Neural progenitor cell (in vitro differentiated cells): ENCODE results near the gene SEMA4D. TPM values are rescaled to one million over a fixed set of nuclear protein-coding genes. Genes with fewer than 3 reads are reported as not detected.

Experiments used
- DNase-seq: peaks from one replicate; pipeline ENCODE4 v3.0.0-alpha.2; 2016; ENCODE audit warnings: low spot score
- H2AFZ ChIP-seq: fragments of 200-600 bp; sonication (generic); replicated peaks from 2 replicates; pipeline ENCODE4 v1.6.1; 2016; ENCODE audit warnings: antibody characterized with exemption
- H3F3A ChIP-seq: fragments of 200-600 bp; sonication (generic); 2 replicates; pipeline ENCODE4 v1.6.1; 2016; ENCODE audit warnings: antibody characterized with exemption, low read depth
- H3K27ac ChIP-seq: fragments of 200-600 bp; sonication (generic); 2 replicates; pipeline ENCODE4 v1.5.1; 2016; ENCODE audit warnings: mild to moderate bottlenecking
- H3K27me3 ChIP-seq: fragments of 200-600 bp; sonication (generic); 2 replicates; pipeline ENCODE4 v1.6.1; 2016; ENCODE audit warnings: mild to moderate bottlenecking, moderate library complexity
- H3K36me3 ChIP-seq: fragments of 200-600 bp; sonication (generic); 2 replicates; pipeline ENCODE4 v1.5.1; 2016
- H3K4me1 ChIP-seq: fragments of 200-600 bp; sonication (generic); 2 replicates; pipeline ENCODE4 v1.6.1; 2016; ENCODE audit warnings: mixed run types
- H3K4me2 ChIP-seq: fragments of 200-600 bp; sonication (generic); 2 replicates; pipeline ENCODE4 v1.6.1; 2016
- H3K4me3 ChIP-seq: fragments of 200-600 bp; sonication (generic); 2 replicates; pipeline ENCODE4 v1.5.1; 2016
- H3K79me2 ChIP-seq: fragments of 200-600 bp; sonication (generic); 2 replicates; pipeline ENCODE4 v1.6.1; 2016; ENCODE audit warnings: low read depth
- H3K9ac ChIP-seq: fragments of 200-600 bp; sonication (generic); 2 replicates; pipeline ENCODE4 v1.6.1; 2016
- H3K9me3 ChIP-seq: fragments of 200-600 bp; sonication (generic); 2 replicates; pipeline ENCODE4 v1.5.1; 2016; ENCODE audit warnings: low read depth
- H4K20me1 ChIP-seq: fragments of 200-600 bp; sonication (generic); 2 replicates; pipeline ENCODE4 v1.6.1; 2016; ENCODE audit warnings: low read depth
- H3K27ac Mint-ChIP-seq: 3 replicates; pipeline ENCODE4 v1.8.0; 2021; ENCODE audit warnings: mixed read lengths
- H3K27me3 Mint-ChIP-seq: 2 replicates; pipeline ENCODE4 v1.8.0; 2022; ENCODE audit warnings: low read depth, mild to moderate bottlenecking, inconsistent platforms, moderate library complexity, mixed read lengths; ENCODE audit not compliant: insufficient read depth
- H3K36me3 Mint-ChIP-seq: 3 replicates; pipeline ENCODE4 v1.8.0; 2021; ENCODE audit warnings: mixed read lengths
- H3K4me1 Mint-ChIP-seq: 3 replicates; pipeline ENCODE4 v1.8.0; 2021; ENCODE audit warnings: mixed read lengths
- H3K4me3 Mint-ChIP-seq: 3 replicates; pipeline ENCODE4 v1.8.0; 2021; ENCODE audit warnings: mild to moderate bottlenecking, moderate library complexity, mixed read lengths
- H3K9me3 Mint-ChIP-seq: 3 replicates; pipeline ENCODE4 v1.8.0; 2020; ENCODE audit warnings: mixed read lengths
- CTCF ChIP-seq: fragments of 200-600 bp; sonication (generic); IDR thresholded peaks from 2 replicates; pipeline ENCODE4 v1.5.1; 2017; ENCODE audit warnings: antibody characterized with exemption, mild to moderate bottlenecking
- EZH2 ChIP-seq: fragments of 200-600 bp; sonication (generic); IDR thresholded peaks from 2 replicates; pipeline ENCODE4 v1.6.1; 2017; ENCODE audit warnings: antibody characterized with exemption, mild to moderate bottlenecking, moderate library complexity
- EZH2phosphoT487 ChIP-seq: fragments of 200-600 bp; sonication (generic); IDR thresholded peaks from 2 replicates; pipeline ENCODE4 v1.6.1; 2017; ENCODE audit warnings: antibody characterized with exemption
- total RNA-seq: library from RNA; depleted of rRNA; stranded (reverse); fragments of >200 nt; gene quantifications from 2 replicates; pipeline ENCODE4 v1.2.3, GENCODE V29; 2015; ENCODE audit warnings: low replicate concordance

Gene SEMA4D
- total RNA-seq, 1 donor from 2014 or later = 19.1 TPM

GRCh38 chr9:89436963-89437625 is 60.8 kb downstream of the SEMA4D start:
- H3K27me3 Mint-ChIP-seq = peaks cover 7% of the 10 kb centered on the region
- no peaks in the 10 kb centered on the region for H3K36me3 Mint-ChIP-seq
- H3K27ac Mint-ChIP-seq = no peak overlapping the region
- DNase-seq = no peak
- Histone ChIP-seq H3K9ac (no peak overlapping the region), H3K4me3 (no peak overlapping the region), H3K36me3 (no peaks in the 10 kb centered on the region), H3K9me3 (no peaks in the 10 kb centered on the region), H3K79me2 (peaks cover 24% of the 10 kb centered on the region), H3K4me1 (peaks cover 27% of the 10 kb centered on the region), H2AFZ (no peak overlapping the region), H4K20me1 (peaks cover 29% of the 10 kb centered on the region), H3K4me2 (no peak overlapping the region), H3K27ac (no peak overlapping the region), H3K27me3 (no peaks in the 10 kb centered on the region), H3F3A (peaks cover 18% of the 10 kb centered on the region)
- TF ChIP-seq EZH2phosphoT487 (no peak), EZH2 (no peak), CTCF (no peak)
- H3K9me3 Mint-ChIP-seq = no peaks in the 10 kb centered on the region
- no peak overlapping the region for H3K4me3 Mint-ChIP-seq
- peaks cover 24% of the 10 kb centered on the region for H3K4me1 Mint-ChIP-seq

GRCh38 chr9:89436326-89436725 is 61.6 kb downstream of the SEMA4D start:
- no peak for TF ChIP-seq CTCF
- no peak for TF ChIP-seq EZH2phosphoT487
- TF ChIP-seq EZH2 = no peak
- Mint-ChIP-seq H3K9me3 (no peaks in the 10 kb centered on the region), H3K27ac (no peak overlapping the region), H3K4me1 (peaks cover 21% of the 10 kb centered on the region), H3K36me3 (no peaks in the 10 kb centered on the region), H3K27me3 (peaks cover 7% of the 10 kb centered on the region), H3K4me3 (no peak overlapping the region)
- Histone ChIP-seq H3K4me1 (peaks cover 27% of the 10 kb centered on the region), H3K36me3 (no peaks in the 10 kb centered on the region), H3K79me2 (peaks cover 27% of the 10 kb centered on the region), H3K27ac (no peak overlapping the region), H3K4me2 (peak overlapping the region; percentile 65), H3F3A (peaks cover 18% of the 10 kb centered on the region), H4K20me1 (peaks cover 29% of the 10 kb centered on the region), H3K9ac (no peak overlapping the region), H3K9me3 (no peaks in the 10 kb centered on the region), H3K27me3 (no peaks in the 10 kb centered on the region), H2AFZ (no peak overlapping the region), H3K4me3 (no peak overlapping the region)
- DNase-seq = no peak

- peak overlapping the region; percentile 78 for H3K27ac ChIP-seq
- H3K27ac Mint-ChIP-seq = no peak overlapping the region
- DNase-seq = peak; percentile 77
These were observed 62.7 kb downstream of the SEMA4D start for GRCh38 chr9:89435071-89435823.

More at GRCh38 chr9:89435071-89435823, 62.7 kb downstream of the SEMA4D start:
- H3K9ac ChIP-seq = no peak overlapping the region
- H3K4me2 ChIP-seq = peak overlapping the region; percentile 65
- no peak overlapping the region for H2AFZ ChIP-seq
- TF ChIP-seq EZH2 (no peak), EZH2phosphoT487 (no peak), CTCF (no peak)
- peaks cover 4% of the 10 kb centered on the region for H3K27me3 Mint-ChIP-seq
- no peaks in the 10 kb centered on the region for H3K36me3 ChIP-seq
- peaks cover 27% of the 10 kb centered on the region for H3K79me2 ChIP-seq
- no peaks in the 10 kb centered on the region for H3K27me3 ChIP-seq
- H4K20me1 ChIP-seq = peaks cover 39% of the 10 kb centered on the region
- H3K4me3 ChIP-seq = peak overlapping the region; percentile 12
- H3K9me3 Mint-ChIP-seq = no peaks in the 10 kb centered on the region
- peaks cover 27% of the 10 kb centered on the region for H3K4me1 ChIP-seq
- peaks cover 17% of the 10 kb centered on the region for H3K4me1 Mint-ChIP-seq
- H3K9me3 ChIP-seq = no peaks in the 10 kb centered on the region
- peaks cover 18% of the 10 kb centered on the region for H3F3A ChIP-seq
- H3K4me3 Mint-ChIP-seq = no peak overlapping the region
- no peaks in the 10 kb centered on the region for H3K36me3 Mint-ChIP-seq
